GM23248 (cell line): ENCODE results near the gene ZNF747. TPM values are rescaled to one million over a fixed set of nuclear protein-coding genes. Genes with fewer than 3 reads are reported as not detected.

Experiments used
- DNase-seq: peaks from one replicate; pipeline ENCODE4 v3.0.0-alpha.2; 2015
- H2AFZ ChIP-seq: fragments of 200-600 bp; sonication (generic); 2 replicates; pipeline ENCODE4 v1.6.1; 2016; ENCODE audit warnings: antibody characterized with exemption
- H3F3A ChIP-seq: fragments of 200-600 bp; sonication (generic); 2 replicates; pipeline ENCODE4 v1.6.1; 2016; ENCODE audit warnings: mild to moderate bottlenecking, antibody characterized with exemption, mixed run types; ENCODE audit not compliant: insufficient read depth
- H3K27ac ChIP-seq: fragments of 200-600 bp; sonication (generic); 2 replicates; pipeline ENCODE4 v1.5.1; 2016; ENCODE audit warnings: mild to moderate bottlenecking
- H3K27me3 ChIP-seq: fragments of 200-600 bp; sonication (generic); replicated peaks from 2 replicates; pipeline ENCODE4 v1.6.1; 2016; ENCODE audit warnings: mild to moderate bottlenecking; ENCODE audit not compliant: insufficient read depth
- H3K36me3 ChIP-seq: fragments of 200-600 bp; sonication (generic); 2 replicates; pipeline ENCODE4 v1.6.1; 2016; ENCODE audit warnings: low read depth, mild to moderate bottlenecking
- H3K4me1 ChIP-seq: fragments of 200-600 bp; sonication (generic); 2 replicates; pipeline ENCODE4 v1.6.1; 2016; ENCODE audit warnings: mild to moderate bottlenecking; ENCODE audit not compliant: insufficient read depth
- H3K4me2 ChIP-seq: fragments of 200-600 bp; sonication (generic); one replicate; pipeline ENCODE4 v1.6.1; 2016; ENCODE audit warnings: mild to moderate bottlenecking; ENCODE audit not compliant: unreplicated experiment
- H3K4me3 ChIP-seq: fragments of 200-600 bp; sonication (generic); 2 replicates; pipeline ENCODE4 v1.5.1; 2016; ENCODE audit warnings: mild to moderate bottlenecking
- H3K79me2 ChIP-seq: fragments of 200-600 bp; sonication (generic); 2 replicates; pipeline ENCODE4 v1.6.1; 2016; ENCODE audit warnings: mild to moderate bottlenecking; ENCODE audit not compliant: insufficient read depth
- H3K9ac ChIP-seq: fragments of 200-600 bp; sonication (generic); 2 replicates; pipeline ENCODE4 v1.6.1; 2016; ENCODE audit warnings: mild to moderate bottlenecking
- H3K9me2 ChIP-seq: fragments of 200-600 bp; sonication (generic); 2 replicates; pipeline ENCODE4 v1.6.1; 2016; ENCODE audit warnings: mixed run types, mild to moderate bottlenecking, moderate library complexity; ENCODE audit not compliant: insufficient read depth
- H3K9me3 ChIP-seq: fragments of 200-600 bp; sonication (generic); one replicate; pipeline ENCODE4 v1.6.1; 2017; ENCODE audit warnings: low read depth
- H4K20me1 ChIP-seq: fragments of 200-600 bp; sonication (generic); 2 replicates; pipeline ENCODE4 v1.6.0; 2016; ENCODE audit not compliant: insufficient read depth
- EZH2 ChIP-seq: fragments of 200-600 bp; sonication (generic); IDR thresholded peaks from 2 replicates; pipeline ENCODE4 v1.6.1; 2018; ENCODE audit warnings: antibody characterized with exemption, mild to moderate bottlenecking; ENCODE audit not compliant: insufficient read depth, poor library complexity, severe bottlenecking
- EZH2phosphoT487 ChIP-seq: fragments of 200-600 bp; sonication (generic); IDR thresholded peaks from 2 replicates; pipeline ENCODE4 v1.6.1; 2018; ENCODE audit warnings: antibody characterized with exemption, moderate library complexity, mild to moderate bottlenecking, low read depth; ENCODE audit not compliant: insufficient read depth
- WGBS, 2 experiments: methylation state at CpG; one replicate each; pipeline ENCODE4 v1.1.6; 2015 to 2017; ENCODE audit warnings: low lambda C conversion rate in 2 of 2, low coverage in 1 of 2; ENCODE audit errors: missing lambda C conversion rate in 2 of 2; 5-methylcytosine and 5-hydroxymethylcytosine counted together
- in situ Hi-C: fragments of 300-500 bp; cut with MboI; formaldehyde crosslinking; loops from 2 replicates; pipeline ENCODE4 v1.15.0; 2020
- microRNA-seq: library from miRNA; unstranded; fragments of <30 nt; microRNA quantifications from one replicate; pipeline ENCODE4, GENCODE V29; 2016; ENCODE audit warnings: borderline number of aligned reads
- polyA plus RNA-seq: library from polyadenylated mRNA; unstranded; fragments of >200 nt; fragmentation: Nextera tagmentation; extraction: Ambion mirVana; gene quantifications from 2 replicates; pipeline ENCODE4 v1.2.1, GENCODE V29; 2016
- small RNA-seq: library from RNA; depleted of rRNA; stranded (forward); fragments of <200 nt; gene quantifications from one replicate; pipeline ENCODE3, GENCODE V24; 2014; ENCODE audit warnings: low read depth, low replicate concordance
- total RNA-seq: library from RNA; depleted of rRNA; stranded (reverse); fragments of >200 nt; shearing (Covaris generic); gene quantifications from 2 replicates; pipeline ENCODE4 v1.2.3, GENCODE V29; 2014; rRNA removed

The ZNF747 gene
- total and polyA plus RNA-seq, 2 experiments from 2014 or later: 5.4 to 15.7 TPM

DNA sequence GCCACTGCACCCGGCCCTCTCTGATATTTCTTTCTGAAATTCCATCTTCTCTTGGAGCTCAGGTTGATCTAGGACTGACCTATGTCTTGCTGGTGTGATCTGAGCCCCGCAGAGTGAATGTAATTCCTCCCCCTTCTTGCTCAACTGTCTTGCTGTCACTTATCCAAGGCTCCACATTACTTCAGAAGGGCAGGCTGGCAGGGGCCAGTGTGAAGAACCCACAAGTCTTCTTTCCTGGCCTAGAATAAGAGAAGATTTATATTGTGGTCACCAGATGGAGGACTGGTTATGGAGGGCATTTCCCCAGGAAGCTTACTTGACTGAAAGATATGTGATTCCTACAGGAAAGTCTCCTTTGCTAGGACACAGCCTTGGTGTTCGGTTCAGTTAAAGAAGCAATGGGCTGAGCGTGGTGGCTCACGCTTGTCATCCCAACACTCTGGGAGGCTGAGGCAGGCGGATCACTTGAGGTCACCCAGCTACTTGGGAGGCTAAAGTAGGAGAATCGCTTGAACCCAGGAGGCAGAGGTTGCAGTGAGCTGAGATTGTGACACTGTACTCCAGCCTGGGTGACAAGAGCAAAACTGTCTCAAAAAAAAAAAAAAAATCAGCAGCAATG is 48.7 kb downstream of the ZNF747 start:
- Histone ChIP-seq H3K9me3 (no peaks in the 10 kb centered on the region), H3K4me2 (no peak overlapping the region), H2AFZ (no peak overlapping the region), H4K20me1 (no peaks in the 10 kb centered on the region), H3K9ac (no peak overlapping the region), H3K36me3 (no peaks in the 10 kb centered on the region), H3K4me3 (no peak overlapping the region), H3K9me2 (no peaks in the 10 kb centered on the region), H3K27me3 (peaks cover 4% of the 10 kb centered on the region; the same call in 1 of the 2 replicates), H3K27ac (no peak overlapping the region), H3K79me2 (no peaks in the 10 kb centered on the region), H3K4me1 (no peaks in the 10 kb centered on the region), H3F3A (no peaks in the 10 kb centered on the region)
- TF ChIP-seq EZH2phosphoT487 (no peak), EZH2 (no peak)
- peak; percentile 20 for DNase-seq
- 70 to 75% methylated on average over 7 of the region's 7 CpGs for WGBS, 2 experiments
- in situ Hi-C loops: no loop called here

DNA sequence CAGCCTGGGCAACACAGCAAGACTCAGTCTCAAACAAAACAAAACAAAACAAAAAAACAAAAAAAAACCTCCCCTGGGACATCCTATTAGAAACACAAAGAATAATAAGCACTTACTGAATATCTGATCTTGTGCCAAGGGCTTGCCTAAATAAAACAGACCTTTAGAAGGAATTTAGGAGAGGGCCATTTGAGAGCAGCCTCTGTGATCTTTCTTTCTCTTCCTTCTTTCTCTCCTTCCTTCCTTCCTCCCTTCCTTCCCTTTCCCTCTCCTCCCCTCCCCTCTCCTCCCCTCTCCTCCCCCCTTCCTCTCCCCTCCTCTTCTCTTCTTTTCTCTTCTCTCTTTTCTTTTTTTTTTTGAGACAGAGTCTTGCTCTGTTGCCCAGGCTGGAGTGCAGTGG is 49.8 kb downstream of the ZNF747 start:
- Histone ChIP-seq H4K20me1 (no peaks in the 10 kb centered on the region), H3K27ac (no peak overlapping the region), H3K4me3 (no peak overlapping the region), H3K4me1 (no peaks in the 10 kb centered on the region), H2AFZ (no peak overlapping the region), H3K9me2 (no peaks in the 10 kb centered on the region), H3K79me2 (no peaks in the 10 kb centered on the region), H3F3A (no peaks in the 10 kb centered on the region), H3K4me2 (no peak overlapping the region), H3K27me3 (peaks cover 4% of the 10 kb centered on the region; the same call in 1 of the 2 replicates), H3K9ac (no peak overlapping the region), H3K9me3 (no peaks in the 10 kb centered on the region), H3K36me3 (no peaks in the 10 kb centered on the region)
- no peak for DNase-seq
- no peak for TF ChIP-seq EZH2
- no peak for TF ChIP-seq EZH2phosphoT487
- in situ Hi-C loops: no loop called here

DNA sequence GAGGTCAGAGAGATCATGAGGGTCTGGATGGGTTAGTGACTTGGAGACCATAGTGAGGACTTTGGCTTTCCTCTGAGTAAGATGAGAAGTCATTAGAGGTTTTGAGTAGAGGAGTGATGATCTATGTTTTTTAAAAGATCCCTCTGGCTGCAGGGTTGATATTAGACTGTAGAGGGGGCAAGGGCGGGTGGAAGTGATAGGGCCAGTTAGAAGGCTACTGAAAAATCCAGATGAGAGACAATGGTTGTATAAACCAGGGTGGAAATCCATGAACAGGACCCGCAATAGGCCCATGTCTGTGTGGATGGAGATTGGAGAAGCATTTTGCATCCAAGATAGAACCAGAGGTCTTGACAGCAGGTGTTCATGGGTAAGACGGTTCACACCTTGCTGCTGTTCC is 52.3 kb downstream of the ZNF747 start:
- WGBS, 2 experiments: 72 to 85% methylated on average over 3 of the region's 3 CpGs
- in situ Hi-C loops: no loop called here
- Histone ChIP-seq H3K9me2 (no peaks in the 10 kb centered on the region), H3K36me3 (no peaks in the 10 kb centered on the region), H3K4me3 (no peak overlapping the region), H3K4me1 (no peaks in the 10 kb centered on the region), H4K20me1 (no peaks in the 10 kb centered on the region), H3F3A (no peaks in the 10 kb centered on the region), H3K27me3 (peaks cover 5% of the 10 kb centered on the region; the same call in 1 of the 2 replicates), H2AFZ (no peak overlapping the region), H3K9me3 (no peaks in the 10 kb centered on the region), H3K9ac (no peak overlapping the region), H3K4me2 (no peak overlapping the region), H3K79me2 (no peaks in the 10 kb centered on the region), H3K27ac (no peak overlapping the region)
- DNase-seq: peak; percentile 37
- TF ChIP-seq EZH2phosphoT487 (no peak), EZH2 (no peak)

DNA sequence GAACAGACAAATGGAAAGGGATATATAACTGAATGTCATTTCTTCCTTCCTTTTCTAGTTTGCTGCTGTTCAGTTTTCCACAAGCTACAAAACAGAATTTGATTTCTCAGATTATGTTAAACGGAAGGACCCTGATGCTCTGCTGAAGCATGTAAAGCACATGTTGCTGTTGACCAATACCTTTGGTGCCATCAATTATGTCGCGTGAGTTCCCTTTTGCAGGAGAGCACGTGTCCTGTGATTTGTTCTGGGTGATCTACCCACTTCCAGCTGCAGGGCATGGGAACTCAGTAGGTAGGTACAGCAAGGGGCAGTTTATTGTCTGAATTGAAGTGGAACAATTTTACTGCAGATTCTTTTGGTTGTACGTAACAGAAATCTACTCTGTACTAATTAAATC is 53.3 kb downstream of the ZNF747 start:
- H3K27ac ChIP-seq: no peak overlapping the region
- no peaks in the 10 kb centered on the region for H3K4me1 ChIP-seq
- no peaks in the 10 kb centered on the region for H3K79me2 ChIP-seq
- 48 to 53% methylated on average over 5 of the region's 5 CpGs for WGBS, 2 experiments
- DNase-seq: no peak
- H3K9ac ChIP-seq: no peak overlapping the region
- H2AFZ ChIP-seq: no peak overlapping the region
- H3K36me3 ChIP-seq: no peaks in the 10 kb centered on the region
- TF ChIP-seq EZH2phosphoT487: no peak
- H3K9me3 ChIP-seq: no peaks in the 10 kb centered on the region
- in situ Hi-C loops: no loop called here
- no peaks in the 10 kb centered on the region for H4K20me1 ChIP-seq
- H3K4me2 ChIP-seq: no peak overlapping the region
- H3K27me3 ChIP-seq: peaks cover 14% of the 10 kb centered on the region
- H3K4me3 ChIP-seq: no peak overlapping the region
- H3F3A ChIP-seq: no peaks in the 10 kb centered on the region
- no peaks in the 10 kb centered on the region for H3K9me2 ChIP-seq

Small RNA genes within 50 kb of the gene (microRNA-seq; reads per million reads assigned to microRNA genes)
- gene MIR4518: not detected

Small RNA genes within 50 kb of the gene (small RNA-seq; reads per million reads assigned to genes)
- gene MIR4518 (not detected), gene RNU7-61P (not detected)

Other genes with a start within 250 kb of the ZNF747 start
- gene CD2BP2, start 179.6 kb downstream of the ZNF747 start, total RNA-seq: 38.5 and 42.9 TPM in 2 replicates
- gene CD2BP2, start 179.6 kb downstream of the ZNF747 start, polyA plus RNA-seq: 50.0 and 53.4 TPM in 2 replicates
- gene TBC1D10B, start 164.4 kb downstream of the ZNF747 start, total RNA-seq: 41.2 and 43.9 TPM in 2 replicates
- gene TBC1D10B, start 164.4 kb downstream of the ZNF747 start, polyA plus RNA-seq: 10.3 and 12.2 TPM in 2 replicates
- not detected in 2 replicates for gene MYL11, start 160.1 kb downstream of the ZNF747 start, total RNA-seq
- gene MYL11, start 160.1 kb downstream of the ZNF747 start, polyA plus RNA-seq: 1.5 and 2.1 TPM in 2 replicates
- gene SEPTIN1, start 152.3 kb downstream of the ZNF747 start, total RNA-seq: not detected in 2 replicates
- gene SEPTIN1, start 152.3 kb downstream of the ZNF747 start, polyA plus RNA-seq: 1.7 and 1.9 TPM in 2 replicates
- 6.3 and 16.2 TPM in 2 replicates for gene ZNF48, start 139.4 kb downstream of the ZNF747 start, total RNA-seq
- gene ZNF48, start 139.4 kb downstream of the ZNF747 start, polyA plus RNA-seq: 0.65 and 0.81 TPM in 2 replicates
- gene ZNF771, start 127.3 kb downstream of the ZNF747 start, total RNA-seq: 17.6 and 33.1 TPM in 2 replicates
- gene ZNF771, start 127.3 kb downstream of the ZNF747 start, polyA plus RNA-seq: 20.1 and 21.1 TPM in 2 replicates
- 20.2 and 24.3 TPM in 2 replicates for gene DCTPP1, start 104.8 kb downstream of the ZNF747 start, total RNA-seq
- 45.7 and 47.3 TPM in 2 replicates for gene DCTPP1, start 104.8 kb downstream of the ZNF747 start, polyA plus RNA-seq
- 6.2 and 6.4 TPM in 2 replicates for gene SEPHS2, start 89.0 kb downstream of the ZNF747 start, total RNA-seq
- 26.9 and 27.5 TPM in 2 replicates for gene SEPHS2, start 89.0 kb downstream of the ZNF747 start, polyA plus RNA-seq
- gene ITGAL, start 62.1 kb downstream of the ZNF747 start, total RNA-seq: 0.65 TPM in 1 of 2 replicates, not detected in the other
- gene ITGAL, start 62.1 kb downstream of the ZNF747 start, polyA plus RNA-seq: 0.27 TPM in 1 of 2 replicates, not detected in the other
- 35.3 and 38.4 TPM in 2 replicates for gene ZNF768, start 8.3 kb downstream of the ZNF747 start, total RNA-seq
- 5.0 and 5.7 TPM in 2 replicates for gene ZNF768, start 8.3 kb downstream of the ZNF747 start, polyA plus RNA-seq
- gene ZNF764, start 23.5 kb upstream of the ZNF747 start, total RNA-seq: 3.0 and 8.8 TPM in 2 replicates
- gene ZNF764, start 23.5 kb upstream of the ZNF747 start, polyA plus RNA-seq: 3.0 TPM in 2 replicates
- 10.4 and 33.0 TPM in 2 replicates for gene ZNF688, start 36.9 kb upstream of the ZNF747 start, total RNA-seq
- gene ZNF688, start 36.9 kb upstream of the ZNF747 start, polyA plus RNA-seq: 13.6 and 14.7 TPM in 2 replicates
- 9.0 TPM in 2 replicates for gene ZNF785, start 50.8 kb upstream of the ZNF747 start, total RNA-seq
- gene ZNF785, start 50.8 kb upstream of the ZNF747 start, polyA plus RNA-seq: 5.4 and 6.9 TPM in 2 replicates
- gene ZNF689, start 75.5 kb upstream of the ZNF747 start, total RNA-seq: 5.7 TPM in 2 replicates
- gene ZNF689, start 75.5 kb upstream of the ZNF747 start, polyA plus RNA-seq: 4.8 and 5.1 TPM in 2 replicates
- 5.6 and 7.2 TPM in 2 replicates for gene PRR14, start 116.1 kb upstream of the ZNF747 start, total RNA-seq
- 15.2 and 18.0 TPM in 2 replicates for gene PRR14, start 116.1 kb upstream of the ZNF747 start, polyA plus RNA-seq
- 13.9 and 14.2 TPM in 2 replicates for gene FBRS, start 123.6 kb upstream of the ZNF747 start, total RNA-seq
- 5.8 and 7.6 TPM in 2 replicates for gene FBRS, start 123.6 kb upstream of the ZNF747 start, polyA plus RNA-seq
- 9.1 and 14.3 TPM in 2 replicates for gene SRCAP, start 164.3 kb upstream of the ZNF747 start, total RNA-seq
- 22.8 and 23.7 TPM in 2 replicates for gene SRCAP, start 164.3 kb upstream of the ZNF747 start, polyA plus RNA-seq
- 12.5 and 19.9 TPM in 2 replicates for gene PHKG2, start 213.6 kb upstream of the ZNF747 start, total RNA-seq
- 15.7 and 17.0 TPM in 2 replicates for gene PHKG2, start 213.6 kb upstream of the ZNF747 start, polyA plus RNA-seq
- 0.89 and 2.7 TPM in 2 replicates for gene CFAP119, start 227.2 kb upstream of the ZNF747 start, total RNA-seq
- 4.1 and 4.6 TPM in 2 replicates for gene CFAP119, start 227.2 kb upstream of the ZNF747 start, polyA plus RNA-seq
- gene RNF40, start 227.5 kb upstream of the ZNF747 start, total RNA-seq: 97.9 and 99.0 TPM in 2 replicates
- 71.2 and 71.5 TPM in 2 replicates for gene RNF40, start 227.5 kb upstream of the ZNF747 start, polyA plus RNA-seq